HG02885 (cell line): ENCODE measurements around the gene MICAL3.

Experiments used
- ATAC-seq: cut with Tn5 transposase; IDR thresholded peaks from one replicate; pipeline ENCODE4 v1.9.1; 2021; ENCODE audit warnings: mild to moderate bottlenecking; ENCODE audit not compliant: unreplicated experiment, poor library complexity

The MICAL3 gene

DNA sequence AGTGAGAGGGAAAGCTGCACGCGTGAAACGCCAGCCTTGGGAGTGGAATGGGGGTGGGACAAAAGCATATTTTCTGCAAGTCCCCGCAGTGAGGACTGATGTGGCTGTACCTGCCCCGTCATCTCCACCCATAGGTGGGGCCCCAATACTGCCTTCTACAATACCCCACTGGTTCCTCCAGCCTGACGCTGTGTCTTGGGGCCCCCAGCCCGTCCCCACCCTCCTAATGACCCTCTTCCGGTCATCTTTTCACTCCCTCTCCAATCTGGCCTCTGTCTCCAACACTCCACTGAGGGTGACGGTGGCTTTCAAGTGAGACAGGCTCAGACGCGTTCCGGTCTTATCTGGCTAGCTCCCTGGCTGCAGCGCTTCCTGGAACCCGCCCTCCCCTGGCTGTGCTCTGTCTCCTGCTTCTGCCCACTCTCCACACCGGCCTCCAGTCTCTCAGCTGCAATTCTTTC is 104.2 kb downstream of the MICAL3 start:
- ATAC-seq, result no peak

DNA sequence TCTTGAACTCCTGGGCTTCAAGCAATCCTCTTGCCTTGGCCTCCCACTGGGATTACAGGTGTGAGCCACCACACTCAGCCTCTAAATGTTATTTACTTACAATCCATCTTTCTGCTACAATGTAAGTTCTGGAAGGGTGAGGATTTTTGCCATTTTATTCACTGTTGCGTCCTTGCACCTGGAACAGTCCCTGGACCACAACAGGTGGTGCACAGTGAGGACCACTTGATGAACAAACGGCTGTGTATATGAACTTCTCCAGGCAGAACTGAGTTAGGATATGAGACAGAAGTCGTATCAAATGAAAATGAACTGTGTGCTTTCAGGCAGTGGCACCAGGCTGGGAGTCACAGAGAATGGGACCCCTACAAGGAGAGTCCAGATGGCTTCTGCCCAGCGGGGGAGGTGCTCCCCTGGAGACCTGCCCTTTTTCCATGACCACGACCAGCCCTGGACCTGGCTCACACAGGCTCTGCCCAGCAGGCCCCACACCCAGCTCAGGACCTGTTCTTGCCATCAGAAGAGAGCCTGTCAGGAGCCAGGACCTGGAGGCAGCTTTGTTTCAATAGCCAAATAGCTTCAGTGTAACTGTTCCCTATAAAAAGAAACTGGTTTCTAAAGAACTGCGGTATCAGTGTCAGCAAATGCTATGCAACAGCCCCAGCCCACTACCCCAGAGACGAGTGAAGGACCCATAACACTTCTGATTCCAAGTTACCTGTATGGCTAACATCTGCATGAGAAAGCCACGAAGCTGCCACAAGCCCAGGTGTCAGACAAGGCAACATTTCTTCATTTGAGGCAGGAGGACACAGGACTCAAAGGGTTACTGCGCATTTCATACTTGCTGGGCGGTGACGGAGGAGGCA is 104.9 kb downstream of the MICAL3 start:
- no peak for ATAC-seq

DNA sequence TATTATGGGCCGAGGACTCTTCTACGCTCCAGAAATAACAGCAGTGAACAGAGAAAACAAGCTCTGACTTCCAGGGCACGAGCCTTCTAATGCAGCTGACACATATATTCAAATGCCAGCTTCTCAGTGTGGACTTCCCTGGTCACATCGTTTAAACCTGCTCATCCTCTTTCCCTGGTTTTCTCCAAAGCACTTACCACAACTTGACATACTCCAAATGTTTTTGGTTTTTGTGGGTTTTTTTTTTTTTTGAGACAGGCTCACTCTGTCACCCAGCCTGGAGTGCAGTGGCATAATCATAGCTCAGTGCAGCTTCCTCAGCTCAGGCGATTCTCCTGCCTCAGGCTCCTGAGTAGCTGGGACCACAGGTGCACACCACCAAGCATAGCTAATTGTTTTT is 105.5 kb downstream of the MICAL3 start:
- no peak for ATAC-seq

DNA sequence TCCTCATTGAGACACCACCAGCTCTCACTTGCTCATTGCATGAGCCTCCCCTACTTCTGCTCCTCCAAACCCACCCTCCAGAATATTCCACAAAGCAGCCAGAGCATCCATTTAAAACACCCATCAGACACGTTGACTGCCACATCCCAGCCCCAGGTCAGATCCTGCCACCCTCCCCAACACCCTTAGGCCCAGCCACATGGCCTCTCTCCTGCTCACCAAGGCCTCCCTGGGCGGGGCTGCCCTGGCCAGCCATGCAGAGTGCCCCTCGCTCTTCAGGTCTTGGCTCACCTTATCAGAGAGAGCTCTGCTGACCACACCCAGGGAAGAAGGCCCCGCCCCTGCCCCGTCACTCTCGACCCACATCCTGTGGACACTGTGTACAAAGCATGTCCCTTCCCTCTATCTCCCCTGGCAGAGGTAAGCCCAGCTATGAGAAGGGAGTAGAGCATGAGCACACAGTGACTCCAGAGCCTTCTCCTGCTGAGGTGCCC is 106.8 kb downstream of the MICAL3 start:
- ATAC-seq, result no peak

DNA sequence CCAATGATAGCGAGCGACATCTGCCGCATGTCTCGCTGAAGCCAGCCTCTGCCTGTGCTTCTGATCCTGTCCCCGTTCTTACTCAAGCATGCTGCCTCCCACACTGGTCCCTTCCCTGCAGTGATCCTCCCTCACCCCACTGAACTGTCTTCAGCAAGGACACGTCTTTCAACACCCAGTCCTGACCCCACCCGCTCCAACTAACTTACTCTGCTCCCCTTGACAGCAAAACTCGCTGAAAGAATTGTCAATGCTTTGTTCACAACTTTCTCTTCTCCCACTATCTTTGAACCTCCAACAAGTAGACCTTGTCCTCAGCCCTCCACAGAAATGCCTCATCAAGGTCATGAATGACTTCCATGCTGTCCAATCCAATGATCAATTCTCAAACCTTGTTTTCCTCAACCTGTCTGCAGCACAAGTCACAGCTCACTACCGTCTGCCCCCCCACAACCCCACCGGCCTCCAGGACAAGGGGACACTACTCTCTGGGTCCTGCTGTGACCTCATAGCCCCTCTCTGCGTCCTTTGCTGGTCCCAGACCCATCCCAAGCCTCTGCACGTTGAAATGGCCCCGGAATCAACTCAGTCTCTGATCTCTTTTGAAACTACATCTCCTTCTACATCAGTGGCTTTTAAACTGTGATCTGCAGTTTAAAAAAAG is 108.0 kb downstream of the MICAL3 start:
- ATAC-seq, result no peak

DNA sequence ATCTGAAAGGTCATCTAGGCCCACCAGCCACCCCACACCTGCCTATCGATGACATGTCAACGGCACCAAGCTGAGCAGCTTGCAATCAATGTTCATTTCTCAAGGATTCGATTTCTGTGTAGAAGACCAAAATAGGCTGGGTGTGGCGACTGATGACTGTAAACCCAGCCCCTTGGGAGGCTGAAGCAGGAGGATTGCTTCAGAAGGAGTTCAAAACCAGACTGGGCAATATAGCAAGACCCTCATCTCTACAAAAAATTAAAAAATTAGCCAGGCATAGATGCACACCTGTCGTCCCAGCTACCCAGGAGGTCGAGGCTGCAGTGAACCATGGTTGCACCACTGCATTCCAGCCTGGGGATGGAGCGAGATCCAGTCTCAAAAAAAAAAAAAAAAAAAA is 108.7 kb downstream of the MICAL3 start:
- ATAC-seq, result no peak

DNA sequence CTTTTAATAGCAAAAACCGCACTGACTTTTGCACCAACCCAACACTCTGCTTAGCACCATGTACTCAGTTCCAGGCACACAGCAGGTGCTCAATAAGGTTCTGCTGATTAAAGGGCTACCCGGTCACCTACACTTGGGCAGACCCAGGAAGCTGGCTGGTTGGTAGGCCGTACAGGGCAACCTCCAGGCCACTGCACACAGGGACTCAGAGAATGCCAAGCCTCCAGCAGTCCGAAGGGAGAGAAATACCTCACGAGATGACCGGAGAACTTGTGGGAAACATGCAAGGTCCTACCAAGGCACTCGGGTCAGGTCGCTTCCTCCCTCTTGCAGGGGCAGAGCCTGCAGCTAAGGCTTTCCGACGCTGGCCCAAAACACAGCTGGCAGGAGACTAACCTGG is 109.2 kb downstream of the MICAL3 start:
- no peak for ATAC-seq

DNA sequence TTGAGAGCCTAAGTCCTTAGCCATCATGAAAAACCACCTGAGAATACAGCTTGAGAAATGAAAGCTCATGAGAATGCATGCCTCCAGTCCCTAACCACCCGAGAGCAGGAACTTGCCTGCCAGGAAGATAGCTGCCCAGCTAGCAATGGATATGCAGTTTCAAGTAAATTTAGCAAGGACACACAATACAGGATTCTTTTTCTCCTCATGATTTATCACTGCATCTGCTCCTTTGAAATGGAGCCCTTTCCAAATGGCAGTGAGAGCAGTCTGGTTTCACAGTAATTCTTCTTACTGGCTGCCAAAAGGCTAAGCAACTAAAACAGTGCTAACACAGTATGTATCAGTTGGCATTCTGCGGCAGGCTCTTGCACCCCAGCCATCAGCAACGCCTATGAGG is 109.9 kb downstream of the MICAL3 start:
- ATAC-seq, result no peak

DNA sequence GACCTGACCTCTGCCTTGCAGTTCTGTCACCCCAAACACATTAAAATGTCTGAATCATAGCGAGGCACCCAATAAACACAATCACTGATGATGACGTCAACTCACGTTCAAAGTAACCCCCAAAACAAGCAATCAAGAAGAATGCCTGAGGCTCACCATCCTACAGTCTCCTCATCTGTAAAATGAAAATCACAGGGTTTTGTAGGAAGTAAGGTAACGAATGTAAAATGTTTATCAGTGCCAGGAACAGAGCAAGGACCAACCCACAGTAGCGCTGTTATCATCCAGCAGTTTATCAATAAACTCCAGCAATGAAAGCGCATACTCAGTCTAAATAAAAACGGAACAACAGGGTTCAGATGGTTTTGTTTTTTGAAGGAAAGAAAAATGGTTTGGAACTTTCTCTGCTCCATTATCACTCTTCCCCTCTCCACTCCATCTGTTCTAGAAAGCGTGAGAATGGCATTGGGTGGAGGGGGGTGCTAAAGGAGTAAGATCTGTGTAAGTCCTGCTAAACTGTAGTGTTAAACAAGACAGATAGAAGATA is 110.5 kb downstream of the MICAL3 start:
- ATAC-seq, result no peak

DNA sequence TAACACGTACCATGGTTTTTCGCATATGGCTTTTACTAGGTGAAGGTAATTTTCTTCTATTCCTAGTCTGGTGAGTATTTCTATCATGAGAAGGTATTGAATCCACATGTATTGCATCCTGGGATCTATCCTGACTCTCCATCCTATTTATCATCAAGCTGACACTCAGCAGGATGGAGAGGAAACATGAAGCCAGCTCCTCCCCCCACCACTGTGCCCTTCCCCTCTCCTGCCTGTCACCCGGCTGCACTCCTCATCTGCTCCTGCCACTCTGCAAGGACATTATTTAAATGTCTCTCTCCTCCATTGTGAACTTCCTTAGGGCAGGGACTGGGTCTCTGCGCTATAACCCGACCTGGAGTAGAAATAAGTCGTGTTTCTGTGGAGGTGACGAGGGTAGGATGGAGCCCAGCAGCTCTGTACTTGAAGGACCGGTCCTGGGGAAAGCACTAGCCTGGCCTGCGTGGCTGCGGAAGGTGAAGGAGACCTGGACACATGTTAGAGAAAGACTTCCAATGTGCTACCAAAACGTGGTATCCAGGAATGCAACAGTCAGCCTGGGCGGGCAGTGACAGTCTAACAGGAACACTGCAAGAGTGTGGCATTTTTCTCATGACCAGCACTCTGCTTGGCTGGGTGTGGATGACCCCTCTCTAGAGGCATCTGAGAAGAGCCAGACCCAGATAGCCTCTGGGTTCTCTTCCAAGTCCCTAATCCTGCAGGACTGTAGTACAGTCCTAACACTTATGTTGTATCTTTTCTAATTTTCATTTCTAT is 111.2 kb downstream of the MICAL3 start:
- ATAC-seq, result no peak

DNA sequence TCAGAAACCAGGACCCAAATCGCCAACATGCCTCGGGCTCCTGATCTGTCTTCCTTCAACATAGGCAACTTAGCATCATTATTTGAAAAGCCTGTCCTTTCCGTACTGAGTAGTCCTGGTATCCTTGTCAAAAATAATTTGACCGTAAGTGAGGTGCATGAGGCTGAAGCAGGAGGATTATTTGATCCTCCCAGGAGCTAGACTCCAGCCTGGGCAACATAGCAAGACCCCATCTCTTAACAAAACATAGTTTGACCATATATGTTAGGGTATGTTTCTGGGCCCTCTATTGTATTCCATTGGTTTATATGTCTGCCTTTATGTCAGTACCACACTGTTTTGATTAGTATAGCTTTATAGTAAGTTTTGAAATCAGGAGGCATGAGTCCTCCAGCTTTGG is 112.5 kb downstream of the MICAL3 start:
- no peak for ATAC-seq

DNA sequence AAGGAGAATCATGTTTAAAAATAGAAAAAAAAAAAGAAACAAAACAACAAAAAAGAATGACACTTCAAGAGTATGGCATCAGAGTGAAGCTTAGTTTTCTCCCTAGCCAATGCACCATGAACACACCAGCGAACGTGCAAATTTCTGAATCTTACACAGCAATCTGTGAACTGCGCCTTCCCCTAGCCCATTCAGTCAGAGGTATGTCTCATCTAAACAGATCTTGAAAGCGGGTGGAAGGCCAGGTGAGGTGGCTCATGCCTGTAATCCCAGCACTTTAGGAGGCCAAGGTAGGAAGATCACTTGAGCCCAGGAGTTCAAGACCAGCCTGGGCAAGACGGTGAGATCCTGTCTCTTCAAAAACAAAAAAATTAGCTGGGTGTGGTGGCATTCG is 113.1 kb downstream of the MICAL3 start:
- no peak for ATAC-seq

DNA sequence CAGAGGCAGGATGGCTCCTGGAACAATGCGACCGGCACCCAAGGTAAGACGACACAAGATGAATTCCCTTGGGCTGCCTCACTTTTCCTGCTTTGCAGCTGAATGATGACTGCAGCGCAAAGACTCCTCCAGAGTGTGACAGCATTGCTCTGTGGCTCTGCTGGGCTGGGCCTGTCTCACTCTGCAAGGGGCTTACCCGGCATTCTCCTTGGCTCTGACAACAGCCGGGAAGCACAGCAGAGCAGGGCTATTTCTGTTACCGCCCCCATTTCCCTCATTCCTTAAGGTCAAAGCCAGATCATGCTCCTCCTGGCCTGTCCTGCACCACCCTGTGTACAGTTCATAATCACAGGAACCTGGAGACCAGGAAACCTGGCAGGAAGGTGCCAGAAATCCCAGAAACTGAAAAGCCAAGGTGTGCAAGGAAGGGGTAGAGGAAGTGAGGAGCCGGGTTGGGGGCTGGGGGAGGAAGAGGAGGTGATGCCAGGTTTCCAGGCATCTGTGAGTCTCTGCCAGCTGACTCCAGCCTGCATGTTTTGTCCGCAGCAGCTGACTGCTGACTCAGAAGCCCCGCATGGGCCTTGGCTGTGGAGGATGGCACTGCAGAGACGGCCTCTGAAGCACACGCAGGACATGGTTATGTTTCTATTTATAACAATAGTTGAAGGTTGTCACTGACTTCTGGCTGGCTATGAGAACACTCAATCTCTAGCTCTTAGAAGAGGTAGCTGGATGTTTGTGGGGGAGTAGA is 113.6 kb downstream of the MICAL3 start:
- no peak for ATAC-seq

DNA sequence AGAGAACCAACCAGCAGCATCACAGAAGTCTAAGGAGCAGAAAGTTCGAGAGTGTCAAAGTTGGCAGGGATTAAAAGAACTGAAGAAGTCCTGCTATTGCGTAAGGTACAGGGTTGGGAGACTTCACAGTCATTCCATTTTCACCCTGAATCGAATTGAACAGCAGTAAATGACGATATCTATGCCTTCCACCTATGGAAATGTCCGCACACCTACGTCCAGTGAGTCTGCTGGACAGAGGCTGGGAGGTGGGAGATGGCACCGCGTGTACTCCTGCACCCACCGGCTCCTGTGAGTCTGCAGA is 116.7 kb downstream of the MICAL3 start:
- ATAC-seq, result no peak

DNA sequence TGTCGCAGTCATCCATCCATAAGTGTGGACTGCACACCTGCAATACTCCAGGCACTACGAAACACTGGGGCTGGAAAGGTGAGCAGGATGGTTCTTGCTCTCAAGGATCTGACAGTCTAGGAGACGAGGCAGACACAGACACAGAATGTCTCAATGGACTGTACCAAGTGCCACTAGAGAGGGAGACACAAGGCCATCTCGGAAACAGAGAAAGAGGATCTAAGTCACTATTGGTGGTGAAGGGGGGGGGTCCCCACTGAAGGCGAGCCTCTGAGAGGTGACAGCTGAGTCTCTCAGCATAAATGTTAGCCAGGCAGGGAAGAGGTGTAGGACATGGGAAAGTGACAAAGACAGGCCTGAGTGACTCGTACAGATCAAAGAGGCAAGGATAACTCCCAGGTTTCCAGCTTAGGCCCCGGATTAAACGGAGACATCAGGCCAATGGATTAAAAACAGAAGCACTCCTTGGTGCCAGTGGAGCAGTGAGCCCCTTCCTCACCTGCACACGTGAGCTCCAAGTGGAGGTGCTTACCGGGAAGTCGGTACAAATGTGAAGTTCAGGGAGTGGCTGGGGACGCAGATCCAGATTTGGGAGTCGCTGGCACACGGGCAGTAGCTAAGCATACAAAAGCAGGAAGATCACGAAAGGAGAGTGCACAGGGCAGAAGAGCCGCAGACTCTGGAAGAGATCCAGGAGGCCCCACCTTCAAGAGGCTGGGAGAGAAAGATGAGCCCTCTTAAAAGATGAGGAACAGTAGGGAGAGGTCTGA is 117.2 kb downstream of the MICAL3 start:
- no peak for ATAC-seq

DNA sequence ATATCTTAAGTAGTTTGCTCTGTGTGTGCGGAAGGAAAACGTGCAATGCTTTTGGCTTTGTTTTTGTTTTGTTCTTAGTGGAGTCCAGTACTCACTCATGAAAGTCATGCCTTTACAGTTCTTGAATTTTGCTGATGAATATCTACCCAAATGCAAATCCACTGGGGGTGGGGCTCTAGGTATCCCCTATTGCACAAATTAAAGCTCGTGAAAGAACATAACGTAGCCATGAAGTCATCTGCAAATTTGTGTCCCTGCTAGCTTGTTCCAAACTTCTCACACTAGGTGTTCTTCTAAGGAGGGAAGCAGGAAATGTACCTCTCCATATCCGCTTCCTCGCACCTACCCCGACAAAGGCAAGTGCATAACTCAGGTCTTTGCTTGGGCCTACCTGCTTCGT is 118.9 kb downstream of the MICAL3 start:
- no peak for ATAC-seq

DNA sequence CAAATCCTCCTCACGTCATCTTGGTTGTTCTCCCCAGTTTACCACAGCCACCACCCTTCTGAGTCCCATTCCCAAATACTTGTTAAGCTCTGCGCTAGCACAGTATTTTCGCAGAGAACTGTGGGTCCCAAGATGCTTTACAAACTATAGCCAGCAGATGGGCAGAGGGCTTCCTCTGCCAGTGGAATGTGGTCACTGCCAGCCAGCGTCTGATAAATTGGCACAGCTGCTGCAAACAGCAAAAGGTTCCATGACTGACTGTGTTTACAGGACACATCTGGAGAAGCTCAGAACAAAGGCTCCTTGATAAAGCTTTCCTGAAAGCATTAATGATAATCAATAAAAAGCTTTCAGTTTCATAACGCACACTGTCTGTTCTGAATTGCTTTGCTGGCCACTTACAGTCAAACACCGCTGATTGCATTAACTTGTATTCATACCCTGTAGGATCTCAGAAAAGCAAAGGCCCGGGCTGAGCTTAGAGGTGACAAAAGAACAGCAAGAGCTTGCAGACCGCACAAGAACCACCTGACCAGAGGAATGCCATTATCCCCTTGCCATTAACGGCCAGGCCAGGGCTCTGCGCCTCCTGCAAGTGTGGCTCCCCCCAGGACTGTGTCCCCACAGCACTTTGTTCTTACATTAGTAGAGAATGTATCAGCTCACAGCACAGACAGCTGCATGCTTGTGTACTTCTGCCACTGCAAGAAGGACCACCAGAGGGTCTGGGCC is 120.6 kb downstream of the MICAL3 start:
- no peak for ATAC-seq

DNA sequence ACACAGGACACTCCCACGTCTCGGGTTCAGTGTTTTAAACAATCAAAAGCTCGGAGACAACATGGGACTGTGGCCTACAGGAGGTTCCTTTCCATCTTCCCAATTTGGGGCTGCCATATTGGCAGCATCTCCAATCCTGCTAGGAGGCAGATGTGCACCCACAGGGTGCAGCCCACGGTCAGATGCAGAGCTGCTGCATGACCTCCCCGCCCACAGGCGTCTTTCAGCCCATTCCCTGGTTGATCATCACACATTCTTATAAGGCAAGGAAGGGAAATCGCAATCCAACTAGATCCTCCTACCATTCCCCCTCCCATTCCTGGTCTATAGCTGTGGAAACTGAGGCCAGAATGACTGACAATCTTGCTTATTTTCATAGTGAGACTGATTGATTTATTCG is 121.4 kb downstream of the MICAL3 start:
- no peak for ATAC-seq

DNA sequence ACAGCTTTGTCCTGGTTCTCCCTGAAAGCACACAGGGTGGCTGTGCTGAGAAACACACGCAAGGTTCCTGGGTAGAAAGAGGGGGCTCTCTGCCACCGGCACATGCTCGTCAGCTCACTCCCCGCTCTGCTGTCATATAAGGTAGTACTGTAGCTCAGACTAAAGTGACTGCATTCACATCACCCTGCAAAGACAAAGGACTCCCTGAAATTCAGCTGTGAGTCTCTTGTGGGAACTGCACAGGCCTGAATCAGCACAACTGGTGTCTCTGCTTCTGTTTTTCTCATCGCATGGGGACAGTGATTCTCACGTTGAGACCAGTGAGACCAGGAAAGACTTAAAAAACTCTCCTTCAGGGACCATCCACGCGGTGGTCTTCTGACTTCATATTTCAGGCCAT is 126.0 kb downstream of the MICAL3 start:
- ATAC-seq, result no peak
